Measurements from ENCODE around the gene EFHD2. TPM values are rescaled to one million over a fixed set of nuclear protein-coding genes. Genes with fewer than 3 reads are reported as not detected.
A peak's percentile ranks its signal among the peaks of the same experiment; 100 is the strongest.

The EFHD2 gene
- total RNA-seq, 2 donors from 2014 or later = 36.7 to 47.6 TPM

- Mint-ChIP-seq H3K4me1 (peaks cover 4% of the 10 kb centered on the region), H3K27ac (no peak overlapping the region), H3K9me3 (no peaks in the 10 kb centered on the region), H3K36me3 (ENCODE audit: low read depth) (peaks cover 24% of the 10 kb centered on the region), H3K27me3 (ENCODE audit: insufficient read depth) (no peaks in the 10 kb centered on the region), H3K4me3 (no peak overlapping the region)
- Histone ChIP-seq H3K36me3 (ENCODE audit: control insufficient read depth, insufficient read depth, low read length) (peaks cover 15% of the 10 kb centered on the region), H3K27me3 (ENCODE audit: control insufficient read depth, insufficient read depth, low read length, poor library complexity, severe bottlenecking) (no peaks in the 10 kb centered on the region), H3K9me3 (ENCODE audit: control insufficient read depth, low read length) (no peaks in the 10 kb centered on the region), H3K9ac (ENCODE audit: extremely low read depth, low read length, poor library complexity, severe bottlenecking) (no peak overlapping the region), H3K4me3 (ENCODE audit: low read length) (no peak overlapping the region), H3K27ac (ENCODE audit: low read depth, low read length) (no peak overlapping the region), H3K4me1 (ENCODE audit: control insufficient read depth, insufficient read depth, low read length) (no peaks in the 10 kb centered on the region)
- 89 to 94% methylated on average over 6 to 17 of the region's 18 CpGs for WGBS, 2 experiments (ENCODE audit: insufficient coverage in 1 of 2, insufficient read length in 1 of 2)
- no peak for DNase-seq
- no peak for TF ChIP-seq CTCF (conservative IDR thresholded peaks at IDR 0.05)
These were observed 19.2 kb downstream of the EFHD2 start for GRCh38 chr1:15428815-15429435.

DNA sequence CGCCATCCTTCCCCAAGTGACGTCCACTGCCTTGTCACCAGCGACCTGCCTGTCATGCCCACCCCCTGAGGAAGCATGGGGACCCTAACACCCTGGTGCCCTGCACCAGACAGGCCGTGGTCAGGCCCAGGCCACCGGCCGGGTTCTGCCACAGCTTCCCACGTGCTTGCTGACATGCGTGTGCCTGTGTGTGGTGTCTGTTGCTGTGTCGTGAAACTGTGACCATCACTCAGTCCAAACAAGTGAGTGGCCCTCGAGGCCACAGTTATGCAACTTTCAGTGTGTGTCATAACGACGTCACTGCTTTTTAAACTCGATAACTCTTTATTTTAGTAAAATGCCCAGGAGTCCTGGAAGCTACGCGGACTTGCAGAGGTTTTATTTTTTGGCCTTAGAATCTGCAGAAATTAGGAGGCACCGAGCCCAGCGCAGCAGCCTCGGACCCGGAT is 20.0 kb downstream of the EFHD2 start:
- no peak for TF ChIP-seq CTCF (conservative IDR thresholded peaks at IDR 0.05)

DNA sequence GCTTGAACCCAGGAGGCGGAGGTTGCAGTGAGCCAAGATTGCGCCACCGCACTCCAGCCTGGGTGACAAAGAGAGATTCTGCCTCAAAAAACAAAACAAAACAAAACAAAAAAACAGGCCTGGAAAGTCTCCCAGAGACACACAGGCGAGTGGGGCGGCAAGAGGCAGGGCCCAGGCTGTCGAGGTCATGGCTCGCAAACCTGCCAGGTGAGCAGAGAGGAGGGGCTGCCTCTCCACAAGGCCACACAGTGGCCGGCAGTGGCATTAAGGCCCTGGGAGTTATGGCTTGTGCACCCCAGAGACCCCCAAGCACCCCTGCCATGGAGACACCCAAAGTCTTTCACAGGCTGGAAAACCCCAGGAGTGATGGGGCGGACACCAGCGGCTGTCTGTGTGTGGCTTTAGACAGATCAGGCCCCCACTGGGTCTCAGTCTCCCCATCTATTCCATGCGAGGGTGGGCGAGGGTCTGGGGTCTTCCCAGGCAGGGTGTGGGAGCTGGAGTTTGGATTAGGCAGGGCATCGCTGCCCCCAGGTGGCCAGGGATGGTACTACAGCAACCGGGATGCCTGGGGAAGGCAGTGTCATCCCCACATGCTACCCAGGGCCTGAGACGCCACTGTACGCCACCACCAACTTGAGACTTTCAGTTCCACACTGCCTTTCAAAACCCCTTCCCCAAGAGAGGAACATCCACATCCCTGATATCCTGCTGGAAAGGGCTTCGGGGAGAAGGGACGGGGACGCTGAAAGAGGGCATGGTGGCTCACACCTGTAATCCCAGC is 21.3 kb downstream of the EFHD2 start:
- no peaks in the 10 kb centered on the region for H3K4me1 ChIP-seq (ENCODE audit: control insufficient read depth, insufficient read depth, low read length)
- Mint-ChIP-seq H3K27me3 (ENCODE audit: insufficient read depth) (no peaks in the 10 kb centered on the region), H3K4me1 (peaks cover 4% of the 10 kb centered on the region), H3K27ac (no peak overlapping the region), H3K36me3 (ENCODE audit: low read depth) (peaks cover 13% of the 10 kb centered on the region), H3K4me3 (no peak overlapping the region), H3K9me3 (no peaks in the 10 kb centered on the region)
- peaks cover 7% of the 10 kb centered on the region for H3K36me3 ChIP-seq (ENCODE audit: control insufficient read depth, insufficient read depth, low read length)
- H3K9ac ChIP-seq (ENCODE audit: extremely low read depth, low read length, poor library complexity, severe bottlenecking) = no peak overlapping the region
- peak; percentile 97 for DNase-seq
- WGBS, 2 experiments (ENCODE audit: insufficient coverage in 1 of 2, insufficient read length in 1 of 2) = 66 to 91% methylated on average over 7 to 19 of the region's 19 CpGs
- H3K27me3 ChIP-seq (ENCODE audit: control insufficient read depth, insufficient read depth, low read length, poor library complexity, severe bottlenecking) = no peaks in the 10 kb centered on the region
- H3K27ac ChIP-seq (ENCODE audit: low read depth, low read length) = no peak overlapping the region
- no peaks in the 10 kb centered on the region for H3K9me3 ChIP-seq (ENCODE audit: control insufficient read depth, low read length)
- H3K4me3 ChIP-seq (ENCODE audit: low read length) = no peak overlapping the region
- peak; percentile 93 for TF ChIP-seq CTCF (conservative IDR thresholded peaks at IDR 0.05)

More for the DNA sequence above, 20.0 kb downstream of the EFHD2 start:
- Histone ChIP-seq H3K36me3 (ENCODE audit: control insufficient read depth, insufficient read depth, low read length) (peaks cover 15% of the 10 kb centered on the region), H3K27me3 (ENCODE audit: control insufficient read depth, insufficient read depth, low read length, poor library complexity, severe bottlenecking) (no peaks in the 10 kb centered on the region), H3K4me3 (ENCODE audit: low read length) (no peak overlapping the region), H3K4me1 (ENCODE audit: control insufficient read depth, insufficient read depth, low read length) (no peaks in the 10 kb centered on the region), H3K27ac (ENCODE audit: low read depth, low read length) (no peak overlapping the region), H3K9me3 (ENCODE audit: control insufficient read depth, low read length) (no peaks in the 10 kb centered on the region), H3K9ac (ENCODE audit: extremely low read depth, low read length, poor library complexity, severe bottlenecking) (no peak overlapping the region)
- Mint-ChIP-seq H3K27me3 (ENCODE audit: insufficient read depth) (no peaks in the 10 kb centered on the region), H3K9me3 (no peaks in the 10 kb centered on the region), H3K4me3 (no peak overlapping the region), H3K36me3 (ENCODE audit: low read depth) (peaks cover 19% of the 10 kb centered on the region), H3K4me1 (peaks cover 4% of the 10 kb centered on the region), H3K27ac (no peak overlapping the region)
- 95 to 96% methylated on average over 15 to 19 of the region's 19 CpGs for WGBS, 2 experiments (ENCODE audit: insufficient coverage in 1 of 2, insufficient read length in 1 of 2)
- no peak for DNase-seq
